HL-60/S4 treated with phorbol 12-myristate 13-acetate at 8.2 ng/mL for 4 days and 3 days (cell line): Measurements from ENCODE around the gene CLCN6.

Experiments used
- in situ Hi-C: fragments of 300-500 bp; cut with MboI; formaldehyde crosslinking; loops from 2 replicates; pipeline ENCODE4 v1.15.0; 2022; ENCODE audit warnings: low sequenced_read_pairs

The CLCN6 gene

GRCh38 chr1:11845641-11846335 is 39.8 kb downstream of the CLCN6 start:
- in situ Hi-C loops: loop anchor here (25.0 kb wide), 1 partner anchor 142 kb away; the partner anchor contains the start of gene MFN2

GRCh38 chr1:11847667-11848372 is 41.8 kb downstream of the CLCN6 start, which contains the start of gene NPPA:
NPPA (minus strand) TSS chr1:11847783; CDS start chr1:11847684, 99 bp downstream.
- in situ Hi-C loops: loop anchor here (25.0 kb wide), 1 partner anchor 139 kb away; the partner anchor contains the start of gene MFN2

- in situ Hi-C loops: loop anchor here (25.0 kb wide), 1 partner anchor 139 kb away; the partner anchor contains the start of gene MFN2
Measured at GRCh38 chr1:11848373-11848700, 42.3 kb downstream of the CLCN6 start.

GRCh38 chr1:11850156-11850555 is 44.2 kb downstream of the CLCN6 start:
- in situ Hi-C loops: no loop called here

- in situ Hi-C loops: no loop called here
Measured at GRCh38 chr1:11851180-11851579, 45.2 kb downstream of the CLCN6 start.

- in situ Hi-C loops: no loop called here
Measured at GRCh38 chr1:11854519-11854918, 48.5 kb downstream of the CLCN6 start.

GRCh38 chr1:11855430-11855829 is 49.4 kb downstream of the CLCN6 start:
- in situ Hi-C loops: no loop called here

GRCh38 chr1:11856698-11857097 is 50.7 kb downstream of the CLCN6 start:
- in situ Hi-C loops: no loop called here

- in situ Hi-C loops: no loop called here
Measured at GRCh38 chr1:11857164-11857851, 51.3 kb downstream of the CLCN6 start.

- in situ Hi-C loops: no loop called here
Measured at GRCh38 chr1:11858158-11858557, 52.2 kb downstream of the CLCN6 start.

GRCh38 chr1:11858613-11858967 is 52.6 kb downstream of the CLCN6 start, which contains the start of gene NPPB:
NPPB (minus strand) TSS chr1:11858945; CDS start chr1:11858833, 112 bp downstream.
- in situ Hi-C loops: no loop called here

GRCh38 chr1:11858968-11859871 is 53.2 kb downstream of the CLCN6 start:
- in situ Hi-C loops: no loop called here

GRCh38 chr1:11860083-11860482 is 54.1 kb downstream of the CLCN6 start:
- in situ Hi-C loops: no loop called here

- in situ Hi-C loops: no loop called here
Measured at GRCh38 chr1:11860587-11860986, 54.6 kb downstream of the CLCN6 start.

GRCh38 chr1:11862890-11863289 is 56.9 kb downstream of the CLCN6 start:
- in situ Hi-C loops: no loop called here

- in situ Hi-C loops: no loop called here
Measured at GRCh38 chr1:11868331-11868980, 62.5 kb downstream of the CLCN6 start.

- in situ Hi-C loops: no loop called here
Measured at GRCh38 chr1:11869104-11869503, 63.1 kb downstream of the CLCN6 start.

GRCh38 chr1:11869650-11870207 is 63.7 kb downstream of the CLCN6 start:
- in situ Hi-C loops: no loop called here

GRCh38 chr1:11872545-11872944 is 66.6 kb downstream of the CLCN6 start:
- in situ Hi-C loops: no loop called here
